ENCODE results near the gene RELA.
A peak's percentile ranks its signal among the peaks of the same experiment; 100 is the strongest.

The RELA gene

DNA sequence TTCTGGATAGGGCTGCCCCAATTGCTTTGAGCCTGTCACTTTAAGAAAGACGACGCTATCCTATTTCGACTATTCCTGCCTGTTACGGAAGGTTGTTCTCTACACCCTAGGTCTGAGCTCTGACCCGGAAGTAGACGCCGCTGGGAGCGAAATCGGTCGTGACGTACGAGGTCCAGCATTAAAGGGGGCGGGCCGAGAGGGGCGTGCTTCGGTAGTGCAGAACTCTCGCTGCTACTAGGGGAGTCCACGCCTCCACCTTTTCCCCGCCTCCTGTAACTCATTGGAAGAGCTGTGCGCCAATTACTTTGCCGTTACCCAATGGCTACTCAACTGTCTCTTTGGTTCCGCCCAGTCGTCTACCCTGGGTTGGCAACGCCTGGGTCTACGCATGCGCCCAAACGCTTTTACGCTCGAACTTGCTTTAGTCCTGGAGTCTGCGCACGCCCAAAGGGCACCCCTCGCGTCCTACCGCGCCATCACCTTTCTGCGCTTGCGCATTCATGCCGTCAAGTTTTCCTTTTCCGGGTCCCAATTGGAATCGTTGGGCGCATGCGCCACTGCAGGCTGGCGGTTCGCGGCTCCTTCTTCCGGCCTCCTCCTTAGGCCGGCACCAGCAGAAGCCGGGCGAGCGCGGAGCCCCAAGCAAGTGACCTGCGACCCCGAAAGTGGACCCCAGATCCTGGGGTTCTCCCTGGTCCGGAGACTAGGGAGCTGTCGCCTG is 47.3 kb downstream of the RELA start, which contains the start of gene PCNX3 (continued):
- TF ChIP-seq, protein P1, sequence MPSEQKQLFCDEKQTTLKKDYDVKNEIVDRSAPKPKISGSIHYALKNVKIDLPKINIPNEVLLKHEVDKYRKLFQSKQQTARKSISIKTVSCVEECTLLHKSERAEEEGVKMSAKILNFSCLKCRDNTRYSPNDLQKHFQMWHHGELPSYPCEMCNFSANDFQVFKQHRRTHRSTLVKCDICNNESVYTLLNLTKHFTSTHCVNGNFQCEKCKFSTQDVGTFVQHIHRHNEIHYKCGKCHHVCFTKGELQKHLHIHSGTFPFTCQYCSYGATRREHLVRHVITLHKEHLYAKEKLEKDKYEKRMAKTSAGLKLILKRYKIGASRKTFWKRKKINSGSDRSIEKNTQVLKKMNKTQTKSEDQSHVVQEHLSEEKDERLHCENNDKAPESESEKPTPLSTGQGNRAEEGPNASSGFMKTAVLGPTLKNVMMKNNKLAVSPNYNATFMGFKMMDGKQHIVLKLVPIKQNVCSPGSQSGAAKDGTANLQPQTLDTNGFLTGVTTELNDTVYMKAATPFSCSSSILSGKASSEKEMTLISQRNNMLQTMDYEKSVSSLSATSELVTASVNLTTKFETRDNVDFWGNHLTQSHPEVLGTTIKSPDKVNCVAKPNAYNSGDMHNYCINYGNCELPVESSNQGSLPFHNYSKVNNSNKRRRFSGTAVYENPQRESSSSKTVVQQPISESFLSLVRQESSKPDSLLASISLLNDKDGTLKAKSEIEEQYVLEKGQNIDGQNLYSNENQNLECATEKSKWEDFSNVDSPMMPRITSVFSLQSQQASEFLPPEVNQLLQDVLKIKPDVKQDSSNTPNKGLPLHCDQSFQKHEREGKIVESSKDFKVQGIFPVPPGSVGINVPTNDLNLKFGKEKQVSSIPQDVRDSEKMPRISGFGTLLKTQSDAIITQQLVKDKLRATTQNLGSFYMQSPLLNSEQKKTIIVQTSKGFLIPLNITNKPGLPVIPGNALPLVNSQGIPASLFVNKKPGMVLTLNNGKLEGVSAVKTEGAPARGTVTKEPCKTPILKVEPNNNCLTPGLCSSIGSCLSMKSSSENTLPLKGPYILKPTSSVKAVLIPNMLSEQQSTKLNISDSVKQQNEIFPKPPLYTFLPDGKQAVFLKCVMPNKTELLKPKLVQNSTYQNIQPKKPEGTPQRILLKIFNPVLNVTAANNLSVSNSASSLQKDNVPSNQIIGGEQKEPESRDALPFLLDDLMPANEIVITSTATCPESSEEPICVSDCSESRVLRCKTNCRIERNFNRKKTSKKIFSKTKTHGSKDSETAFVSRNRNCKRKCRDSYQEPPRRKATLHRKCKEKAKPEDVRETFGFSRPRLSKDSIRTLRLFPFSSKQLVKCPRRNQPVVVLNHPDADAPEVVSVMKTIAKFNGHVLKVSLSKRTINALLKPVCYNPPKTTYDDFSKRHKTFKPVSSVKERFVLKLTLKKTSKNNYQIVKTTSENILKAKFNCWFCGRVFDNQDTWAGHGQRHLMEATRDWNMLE (tag by site-specific recombination; conservative IDR thresholded peaks at IDR 0.05; ENCODE audit: low read depth): peak; percentile 98
- TF ChIP-seq ZBTB8A (tag by site-specific recombination; IDR thresholded peaks at IDR 0.05) (peak; percentile 20; the same call in 1 of the 2 replicates), ZNF777 (tag by site-specific recombination; IDR thresholded peaks at IDR 0.05; ENCODE audit: borderline replicate concordance) (no peak), ZSCAN16 (tag by site-specific recombination; IDR thresholded peaks at IDR 0.05) (no peak), SETDB1 (IDR thresholded peaks at IDR 0.05; ENCODE audit: insufficient read length, low read length) (no peak), ZNF600 (tag by site-specific recombination; IDR thresholded peaks at IDR 0.05) (peak; percentile 84), KLF16 (tag by site-specific recombination; IDR thresholded peaks at IDR 0.05) (peak; percentile 65), ZNF132 (tag by site-specific recombination; IDR thresholded peaks at IDR 0.05; ENCODE audit: borderline replicate concordance) (no peak), ZNF426 (tag by site-specific recombination; IDR thresholded peaks at IDR 0.05) (no peak), ZNF707 (tag by site-specific recombination; IDR thresholded peaks at IDR 0.05) (no peak), ZNF221 (tag by site-specific recombination; IDR thresholded peaks at IDR 0.05; ENCODE audit: borderline replicate concordance) (no peak), KLF8 (tag by site-specific recombination; IDR thresholded peaks at IDR 0.05) (peak; percentile 64), ZFP69B (tag by site-specific recombination; IDR thresholded peaks at IDR 0.05) (peak; percentile 31; the same call in 1 of the 2 replicates), SP3 (tag by site-specific recombination; IDR thresholded peaks at IDR 0.05) (peak; percentile 95), ZNF335 (tag by site-specific recombination; conservative IDR thresholded peaks at IDR 0.05) (peak; percentile 88), ZBTB17 (tag by site-specific recombination; IDR thresholded peaks at IDR 0.05) (peak; percentile 99), SP2 (tag by site-specific recombination; IDR thresholded peaks at IDR 0.05) (peak; percentile 96), ZNF354C (tag by site-specific recombination; IDR thresholded peaks at IDR 0.05; ENCODE audit: borderline replicate concordance, low read depth) (no peak), ZNF76 (tag by site-specific recombination; IDR thresholded peaks at IDR 0.05; ENCODE audit: borderline replicate concordance, low read depth) (peak; percentile 68; the same call in 1 of the 2 replicates), ZNF843 (tag by site-specific recombination; IDR thresholded peaks at IDR 0.05) (no peak), ZNF561 (tag by site-specific recombination; IDR thresholded peaks at IDR 0.05; ENCODE audit: borderline replicate concordance) (0 out of 2 replicates have a peak, but pooled peaks have one; percentile 30)
- TF ChIP-seq, protein P2, sequence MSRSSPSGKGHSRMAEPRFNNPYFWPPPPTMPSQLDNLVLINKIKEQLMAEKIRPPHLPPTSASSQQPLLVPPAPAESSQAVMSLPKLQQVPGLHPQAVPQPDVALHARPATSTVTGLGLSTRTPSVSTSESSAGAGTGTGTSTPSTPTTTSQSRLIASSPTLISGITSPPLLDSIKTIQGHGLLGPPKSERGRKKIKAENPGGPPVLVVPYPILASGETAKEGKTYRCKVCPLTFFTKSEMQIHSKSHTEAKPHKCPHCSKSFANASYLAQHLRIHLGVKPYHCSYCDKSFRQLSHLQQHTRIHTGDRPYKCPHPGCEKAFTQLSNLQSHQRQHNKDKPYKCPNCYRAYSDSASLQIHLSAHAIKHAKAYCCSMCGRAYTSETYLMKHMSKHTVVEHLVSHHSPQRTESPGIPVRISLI (tag by site-specific recombination; IDR thresholded peaks at IDR 0.05): no peak
- TF ChIP-seq, protein P3, sequence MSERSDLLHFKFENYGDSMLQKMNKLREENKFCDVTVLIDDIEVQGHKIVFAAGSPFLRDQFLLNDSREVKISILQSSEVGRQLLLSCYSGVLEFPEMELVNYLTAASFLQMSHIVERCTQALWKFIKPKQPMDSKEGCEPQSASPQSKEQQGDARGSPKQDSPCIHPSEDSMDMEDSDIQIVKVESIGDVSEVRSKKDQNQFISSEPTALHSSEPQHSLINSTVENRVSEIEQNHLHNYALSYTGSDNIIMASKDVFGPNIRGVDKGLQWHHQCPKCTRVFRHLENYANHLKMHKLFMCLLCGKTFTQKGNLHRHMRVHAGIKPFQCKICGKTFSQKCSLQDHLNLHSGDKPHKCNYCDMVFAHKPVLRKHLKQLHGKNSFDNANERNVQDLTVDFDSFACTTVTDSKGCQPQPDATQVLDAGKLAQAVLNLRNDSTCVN (tag by site-specific recombination; optimal IDR thresholded peaks at IDR 0.05): peak; percentile 45
- TF ChIP-seq, protein P4, sequence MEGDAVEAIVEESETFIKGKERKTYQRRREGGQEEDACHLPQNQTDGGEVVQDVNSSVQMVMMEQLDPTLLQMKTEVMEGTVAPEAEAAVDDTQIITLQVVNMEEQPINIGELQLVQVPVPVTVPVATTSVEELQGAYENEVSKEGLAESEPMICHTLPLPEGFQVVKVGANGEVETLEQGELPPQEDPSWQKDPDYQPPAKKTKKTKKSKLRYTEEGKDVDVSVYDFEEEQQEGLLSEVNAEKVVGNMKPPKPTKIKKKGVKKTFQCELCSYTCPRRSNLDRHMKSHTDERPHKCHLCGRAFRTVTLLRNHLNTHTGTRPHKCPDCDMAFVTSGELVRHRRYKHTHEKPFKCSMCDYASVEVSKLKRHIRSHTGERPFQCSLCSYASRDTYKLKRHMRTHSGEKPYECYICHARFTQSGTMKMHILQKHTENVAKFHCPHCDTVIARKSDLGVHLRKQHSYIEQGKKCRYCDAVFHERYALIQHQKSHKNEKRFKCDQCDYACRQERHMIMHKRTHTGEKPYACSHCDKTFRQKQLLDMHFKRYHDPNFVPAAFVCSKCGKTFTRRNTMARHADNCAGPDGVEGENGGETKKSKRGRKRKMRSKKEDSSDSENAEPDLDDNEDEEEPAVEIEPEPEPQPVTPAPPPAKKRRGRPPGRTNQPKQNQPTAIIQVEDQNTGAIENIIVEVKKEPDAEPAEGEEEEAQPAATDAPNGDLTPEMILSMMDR (tag by site-specific recombination; IDR thresholded peaks at IDR 0.05): no peak
- TF ChIP-seq, protein P5, sequence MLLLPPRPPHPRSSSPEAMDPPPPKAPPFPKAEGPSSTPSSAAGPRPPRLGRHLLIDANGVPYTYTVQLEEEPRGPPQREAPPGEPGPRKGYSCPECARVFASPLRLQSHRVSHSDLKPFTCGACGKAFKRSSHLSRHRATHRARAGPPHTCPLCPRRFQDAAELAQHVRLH (tag by site-specific recombination; IDR thresholded peaks at IDR 0.05): peak; percentile 95
- TF ChIP-seq, protein P6, sequence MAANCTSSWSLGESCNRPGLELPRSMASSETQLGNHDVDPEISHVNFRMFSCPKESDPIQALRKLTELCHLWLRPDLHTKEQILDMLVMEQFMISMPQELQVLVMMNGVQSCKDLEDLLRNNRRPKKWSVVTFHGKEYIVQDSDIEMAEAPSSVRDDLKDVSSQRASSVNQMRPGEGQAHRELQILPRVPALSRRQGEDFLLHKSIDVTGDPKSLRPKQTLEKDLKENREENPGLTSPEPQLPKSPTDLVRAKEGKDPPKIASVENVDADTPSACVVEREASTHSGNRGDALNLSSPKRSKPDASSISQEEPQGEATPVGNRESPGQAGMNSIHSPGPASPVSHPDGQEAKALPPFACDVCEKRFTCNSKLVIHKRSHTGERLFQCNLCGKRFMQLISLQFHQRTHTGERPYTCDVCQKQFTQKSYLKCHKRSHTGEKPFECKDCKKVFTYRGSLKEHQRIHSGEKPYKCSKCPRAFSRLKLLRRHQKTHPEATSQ (tag by site-specific recombination; IDR thresholded peaks at IDR 0.05): no peak
- TF ChIP-seq, protein P7, sequence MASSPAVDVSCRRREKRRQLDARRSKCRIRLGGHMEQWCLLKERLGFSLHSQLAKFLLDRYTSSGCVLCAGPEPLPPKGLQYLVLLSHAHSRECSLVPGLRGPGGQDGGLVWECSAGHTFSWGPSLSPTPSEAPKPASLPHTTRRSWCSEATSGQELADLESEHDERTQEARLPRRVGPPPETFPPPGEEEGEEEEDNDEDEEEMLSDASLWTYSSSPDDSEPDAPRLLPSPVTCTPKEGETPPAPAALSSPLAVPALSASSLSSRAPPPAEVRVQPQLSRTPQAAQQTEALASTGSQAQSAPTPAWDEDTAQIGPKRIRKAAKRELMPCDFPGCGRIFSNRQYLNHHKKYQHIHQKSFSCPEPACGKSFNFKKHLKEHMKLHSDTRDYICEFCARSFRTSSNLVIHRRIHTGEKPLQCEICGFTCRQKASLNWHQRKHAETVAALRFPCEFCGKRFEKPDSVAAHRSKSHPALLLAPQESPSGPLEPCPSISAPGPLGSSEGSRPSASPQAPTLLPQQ (tag by site-specific recombination; IDR thresholded peaks at IDR 0.05): peak; percentile 73

All from HEK293 (cell line).